K562 (cell line): ENCODE measurements around the gene IP6K3. TPM values are rescaled to one million over a fixed set of nuclear protein-coding genes. Genes with fewer than 3 reads are reported as not detected.

ENCODE experiments used
- ATAC-seq: fragments of 200-7000 bp; cut with Tn5 transposase; 3 replicates; pipeline ENCODE4 v1.9.1; 2020; ENCODE audit warnings: moderate library complexity
- BruUV-seq: library from RNA; stranded (reverse); fragments of 400-500 nt; replicated peaks from 2 replicates; lab custom pipeline; 2021; lab: Mats Ljungman, UMichigan
- CTCF ChIA-PET: fragments of 300-600 bp; formaldehyde crosslinking; extraction: SDS; loops from one replicate; lab custom pipeline; 2021; ENCODE audit warnings: low intra/inter-chr PET ratio; lab: Yijun Ruan, JAX
- POLR2A ChIA-PET: fragments of 300-600, 350-650 bp; sonication (Branson Sonifier 250); formaldehyde crosslinking; extraction: SDS; loops from one replicate; lab custom pipeline; 2021; ENCODE audit warnings: antibody characterized with exemption, inconsistent platforms; lab: Yijun Ruan, JAX
- DNase-seq, 4 experiments: peaks; one replicate each; pipeline versions ENCODE4 v3.0.0 to v3.0.0-alpha.2; 2011 to 2018; ENCODE audit warnings: low spot score in 3 of 4, mixed read lengths in 3 of 4; ENCODE audit errors: extremely low read depth in 1 of 4
- FAIRE-seq: peaks from 2 replicates; lab custom pipeline; 2011; peaks lifted over from hg19 to GRCh38; lab: Jason Lieb, UNC
- H2AFZ ChIP-seq: 2 replicates; pipeline ENCODE4 v1.6.0; 2011; ENCODE audit warnings: low read depth, low read length, control low read depth, inconsistent platforms
- H3K27ac ChIP-seq: fragments of 200-600 bp; 3 replicates; pipeline ENCODE4 v1.8.0; 2011; ENCODE audit warnings: low read depth, mild to moderate bottlenecking, control low read depth, inconsistent platforms, low read length, moderate library complexity, mixed read lengths; ENCODE audit errors: extremely low read depth
- H3K27me3 ChIP-seq, 2 experiments: fragments of 300-600 bp in 1 of 2; 2 replicates in 1 of 2; 3 replicates in 1 of 2; pipeline versions ENCODE4 v1.6.0 to v1.8.0; 2011; ENCODE audit warnings: inconsistent platforms in 2 of 2, low read length in 2 of 2, mild to moderate bottlenecking in 1 of 2, mixed read lengths in 1 of 2, moderate library complexity in 1 of 2; ENCODE audit not compliant: control insufficient read depth in 2 of 2, insufficient read depth in 2 of 2
- H3K36me3 ChIP-seq: fragments of 300-600 bp; 3 replicates; pipeline ENCODE4 v1.8.0; 2011; ENCODE audit warnings: mild to moderate bottlenecking, low read length, inconsistent platforms; ENCODE audit not compliant: control insufficient read depth, insufficient read depth
- H3K4me1 ChIP-seq, 2 experiments: fragments of 200-600 bp in 1 of 2; replicated peaks in 1 of 2; 2 replicates in 1 of 2; 3 replicates in 1 of 2; pipeline versions ENCODE4 v1.5.1 to v1.8.0; 2011; ENCODE audit warnings: inconsistent platforms in 2 of 2, low read length in 2 of 2, mild to moderate bottlenecking in 1 of 2, mixed read lengths in 1 of 2, moderate library complexity in 1 of 2; ENCODE audit not compliant: control insufficient read depth in 2 of 2, insufficient read depth in 2 of 2
- H3K4me2 ChIP-seq: 2 replicates; pipeline ENCODE4 v1.6.1; 2011; ENCODE audit warnings: low read length, control low read depth, inconsistent platforms, mixed read lengths; ENCODE audit not compliant: insufficient read depth
- H3K4me3 ChIP-seq: fragments of 200-600 bp; sonication (generic), shearing (Covaris generic); 2 replicates; pipeline ENCODE4 v1.5.1; 2016; ENCODE audit warnings: control low read depth, inconsistent platforms
- H3K79me2 ChIP-seq: fragments of 200-600 bp; 3 replicates; pipeline ENCODE4 v1.8.0; 2011; ENCODE audit warnings: low read length, inconsistent platforms; ENCODE audit not compliant: control insufficient read depth, insufficient read depth
- H3K9ac ChIP-seq, 2 experiments: 2 replicates each; pipeline versions ENCODE4 v1.6.0 to v1.6.1; 2011; ENCODE audit warnings: low read depth in 2 of 2, low read length in 2 of 2, control low read depth in 1 of 2, inconsistent platforms in 1 of 2, mild to moderate bottlenecking in 1 of 2, mixed read lengths in 1 of 2; ENCODE audit not compliant: insufficient read depth in 1 of 2
- H3K9me1 ChIP-seq: one replicate; pipeline ENCODE4 v1.6.0; 2011; ENCODE audit warnings: inconsistent platforms, mild to moderate bottlenecking, low read length, moderate library complexity; ENCODE audit not compliant: control insufficient read depth, insufficient read depth
- H3K9me3 ChIP-seq: replicated peaks from 2 replicates; pipeline ENCODE4 v1.5.1; 2011; ENCODE audit warnings: low read depth, low read length, inconsistent platforms; ENCODE audit not compliant: control insufficient read depth, insufficient read depth
- H4K20me1 ChIP-seq: replicated peaks from 2 replicates; pipeline ENCODE4 v1.6.1; 2011; ENCODE audit warnings: low read length, inconsistent platforms, mixed read lengths; ENCODE audit not compliant: control insufficient read depth, insufficient read depth
- ATF1 ChIP-seq, 2 experiments: fragments of 450-650 bp in 1 of 2; IDR thresholded peaks; 2 replicates each; pipeline ENCODE4 v1.6.1; 2016; ENCODE audit warnings: missing compliant biosample characterization in 1 of 2, missing genetic modification characterization in 1 of 2
- CHCHD3 ChIP-seq: fragments of 250-450 bp; sonication (Bioruptor Pico); IDR thresholded peaks from 2 replicates; pipeline ENCODE4 v2.1.2; 2022; ENCODE audit warnings: mild to moderate bottlenecking
- CXXC5 ChIP-seq: fragments of 250-450 bp; sonication (Bioruptor Pico); IDR thresholded peaks from 2 replicates; pipeline ENCODE4 v1.8.0; 2022; ENCODE audit warnings: inconsistent platforms, mild to moderate bottlenecking, moderate library complexity
- DACH1 ChIP-seq: fragments of 450-650 bp; IDR thresholded peaks from 2 replicates; pipeline ENCODE4 v1.6.1; 2018; ENCODE audit not compliant: partially characterized antibody
- ERF ChIP-seq: fragments of 450-650 bp; formaldehyde crosslinking; IDR thresholded peaks from 2 replicates; pipeline ENCODE4 v1.4.0; 2020; ENCODE audit warnings: mild to moderate bottlenecking, mixed read lengths
- FOXA1 ChIP-seq: fragments of 450-650 bp; IDR thresholded peaks from 2 replicates; pipeline ENCODE4 v1.6.1; 2016; ENCODE audit warnings: mild to moderate bottlenecking, borderline replicate concordance
- FOXK2 ChIP-seq, 2 experiments: fragments of 450-650 bp; IDR thresholded peaks in 1 of 2; conservative IDR thresholded peaks in 1 of 2; 2 replicates each; pipeline ENCODE4 v1.6.1; 2016; ENCODE audit warnings: low read depth in 2 of 2, mild to moderate bottlenecking in 1 of 2
- HNRNPLL ChIP-seq: fragments of 200-400 bp; formaldehyde crosslinking; IDR thresholded peaks from 2 replicates; pipeline ENCODE4 v1.6.1; 2017; ENCODE audit warnings: low read length, low read depth, mild to moderate bottlenecking; ENCODE audit not compliant: poor library complexity, severe bottlenecking
- KAT7 ChIP-seq: sonication (generic); formaldehyde crosslinking; IDR thresholded peaks from 2 replicates; pipeline ENCODE4 v1.8.0; 2022; ENCODE audit warnings: missing genetic modification reagents, mild to moderate bottlenecking, borderline replicate concordance
- MEIS2 ChIP-seq: fragments of 450-650 bp; IDR thresholded peaks from 2 replicates; pipeline ENCODE4 v1.6.1; 2014; ENCODE audit warnings: mild to moderate bottlenecking; ENCODE audit not compliant: partially characterized antibody
- MYBL2 ChIP-seq, 2 experiments: fragments of 450-650 bp in 1 of 2; sonication (generic) in 1 of 2; formaldehyde crosslinking in 1 of 2; IDR thresholded peaks; 2 replicates each; pipeline versions ENCODE4 v1.6.1 to v1.8.1; 2017 to 2022; ENCODE audit warnings: borderline replicate concordance in 1 of 2, inconsistent platforms in 1 of 2, low read depth in 1 of 2, mild to moderate bottlenecking in 1 of 2, missing genetic modification reagents in 1 of 2, moderate library complexity in 1 of 2
- MYNN ChIP-seq, 2 experiments: sonication (generic); formaldehyde crosslinking in 1 of 2; IDR thresholded peaks; 2 replicates each; pipeline versions ENCODE4 v1.5.0 to v1.6.1; 2016 to 2020; ENCODE audit warnings: antibody characterized with exemption in 1 of 2, missing genetic modification reagents in 1 of 2
- NFATC3 ChIP-seq: fragments of 450-650 bp; IDR thresholded peaks from 2 replicates; pipeline ENCODE4 v1.6.1; 2017; ENCODE audit warnings: mild to moderate bottlenecking
- NFIC ChIP-seq: fragments of 450-650 bp; IDR thresholded peaks from 2 replicates; pipeline ENCODE4 v1.6.1; 2017; ENCODE audit warnings: mild to moderate bottlenecking, inconsistent platforms
- NFRKB ChIP-seq: fragments of 450-650 bp; IDR thresholded peaks from 2 replicates; pipeline ENCODE4 v1.6.1; 2016; ENCODE audit warnings: low read depth
- PRPF4 ChIP-seq: fragments of 200-400 bp; formaldehyde crosslinking; IDR thresholded peaks from one replicate; pipeline ENCODE4 v1.6.1; 2017; ENCODE audit warnings: low read length, low read depth, mild to moderate bottlenecking; ENCODE audit not compliant: insufficient read depth, poor library complexity, severe bottlenecking
- TCF7 ChIP-seq: sonication (generic); IDR thresholded peaks from 2 replicates; pipeline ENCODE4 v1.6.1; 2016; ENCODE audit warnings: antibody characterized with exemption, borderline replicate concordance
- ZC3H11A ChIP-seq: IDR thresholded peaks from 2 replicates; pipeline ENCODE4 v1.6.1; 2012; ENCODE audit warnings: low read depth, low read length, improper control_type of control experiment
- ZNF444 ChIP-seq: fragments of 250-450 bp; sonication (Bioruptor Pico); IDR thresholded peaks from 2 replicates; pipeline ENCODE4 v1.4.0; 2020; ENCODE audit warnings: mild to moderate bottlenecking, moderate library complexity
- ZNF449 ChIP-seq: fragments of 250-450 bp; sonication (Bioruptor Pico); IDR thresholded peaks from 2 replicates; pipeline ENCODE4 v1.8.0; 2022; ENCODE audit warnings: moderate library complexity, mild to moderate bottlenecking, inconsistent platforms
- ZNF76 ChIP-seq: fragments of 250-450 bp; sonication (Bioruptor Pico); IDR thresholded peaks from 2 replicates; pipeline ENCODE4 v1.4.0; 2020; ENCODE audit warnings: mild to moderate bottlenecking, moderate library complexity, borderline replicate concordance
- ZSCAN29 ChIP-seq: fragments of 450-650 bp; IDR thresholded peaks from 2 replicates; pipeline ENCODE4 v1.6.1; 2017
- WGBS: fragments of 100-300 bp; shearing (Covaris generic); methylation state at CpG from one replicate; pipeline ENCODE4 v1.1.6; 2016; ENCODE audit warnings: low coverage, mixed read lengths; ENCODE audit not compliant: insufficient coverage; ENCODE audit errors: missing lambda C conversion rate; 5-methylcytosine and 5-hydroxymethylcytosine counted together
- in situ Hi-C: fragments of 300-500 bp; cut with MboI; formaldehyde crosslinking; loops from 4 replicates; pipeline ENCODE4 v1.15.0; 2018; ENCODE audit warnings: inconsistent platforms, mixed read lengths
- intact Hi-C: fragments of 100-400 bp; cut with micrococcal nuclease; formaldehyde crosslinking; loops from 2 replicates; pipeline ENCODE4 v1.14.2; 2022
- polyA plus RNA-seq, 8 experiments: library from polyadenylated mRNA; depleted of rRNA in 4 of 8; stranded (reverse) in 5 of 8; unstranded in 3 of 8; fragments of >200 nt; fragmentation: Nextera tagmentation in 2 of 8; fragmentation: Illumina TruSeq in 1 of 8; extraction: Ambion mirVana in 2 of 8; extraction: Trizol in 1 of 8; gene quantifications; 2 replicates each; pipeline versions ENCODE4 v1.2.1 to v1.2.3, GENCODE V29; 2011 to 2014; ENCODE audit warnings: inconsistent platforms in 1 of 8, missing spikeins in 1 of 8
- total RNA-seq, 7 experiments: library from RNA; depleted of rRNA in 6 of 7; stranded (reverse); fragments of >200 nt in 6 of 7; fragmentation: Illumina TruSeq in 2 of 7; extraction: Trizol in 2 of 7; gene quantifications; 2 replicates each; pipeline versions ENCODE4 v1.2.1 to v1.2.3, GENCODE V29; 2011 to 2021; ENCODE audit warnings: low replicate concordance in 1 of 7

Gene IP6K3
- total and polyA plus RNA-seq, 9 of the 15 experiments (the other 6 are each of a cell fraction or from before 2014, with no cell fraction given) = not detected

GRCh38 chr6:33729059-33729458 lies 17.6 kb downstream of the IP6K3 start:
- Histone ChIP-seq H3K4me1 (peaks cover 10% of the 10 kb centered on the region in 2 experiments; a peak in 3 of 5 replicates), H3K27ac (no peak overlapping the region)
- CTCF ChIA-PET = interaction anchor here (0.7 kb wide), 1 partner anchor 302 kb away, joined by 3 read pairs; no protein-coding TSS in a partner anchor

GRCh38 chr6:33728438-33728837 lies 18.3 kb downstream of the IP6K3 start:
- no peak for FAIRE-seq
- in situ Hi-C loops (no loop called here), intact Hi-C loops (no loop called here)
- POLR2A ChIA-PET = interaction anchor here (0.9 kb wide), 1 partner anchor 9 kb away, joined by 4 read pairs; no protein-coding TSS in a partner anchor
- DNase-seq = no peak
- H3K9ac ChIP-seq = no peak overlapping the region
- peaks cover 19% of the 10 kb centered on the region for H4K20me1 ChIP-seq
- CTCF ChIA-PET = no interaction called here
- H3K4me2 ChIP-seq = no peak overlapping the region
- H3K4me1 ChIP-seq = peaks cover 9 to 10% of the 10 kb centered on the region in 2 experiments; a peak in 3 of 5 replicates
- ATAC-seq = no peak
- H3K9me1 ChIP-seq = no peaks in the 10 kb centered on the region
- 26% methylated on average over 11 of the region's 11 CpGs for WGBS
- H3K9me3 ChIP-seq = no peaks in the 10 kb centered on the region
- no peaks in the 10 kb centered on the region for H3K79me2 ChIP-seq
- H3K4me3 ChIP-seq = no peak overlapping the region
- no peak overlapping the region for H3K27ac ChIP-seq
- no peaks in the 10 kb centered on the region for H3K36me3 ChIP-seq
- peaks cover 62 to 85% of the 10 kb centered on the region in 2 experiments for H3K27me3 ChIP-seq
- BruUV-seq = no TSS peak
- H2AFZ ChIP-seq = no peak overlapping the region
- no peak for TF ChIP-seq NFRKB
- TF ChIP-seq CHCHD3 = no peak
- no peak for TF ChIP-seq ZC3H11A
- no peak for TF ChIP-seq ZNF444
- no peak for TF ChIP-seq ZNF76
- TF ChIP-seq FOXK2 (conservative IDR thresholded peaks at IDR 0.05 in 1 of 2, IDR thresholded peaks at IDR 0.05 in 1 of 2; ENCODE audit: low read depth in 2 of 2) = no peak
- TF ChIP-seq MEIS2 = no peak
- TF ChIP-seq KAT7 (CRISPR knock-in tag) = no peak
- TF ChIP-seq ZSCAN29 = no peak
- no peak for TF ChIP-seq CXXC5 (CRISPR knock-in tag)
- TF ChIP-seq ZNF449 (CRISPR knock-in tag) = no peak
- TF ChIP-seq FOXA1 = no peak
- TF ChIP-seq ERF (CRISPR knock-in tag) = no peak

More at GRCh38 chr6:33729059-33729458, 17.6 kb downstream of the IP6K3 start:
- Histone ChIP-seq H3K79me2 (no peaks in the 10 kb centered on the region), H4K20me1 (peaks cover 19% of the 10 kb centered on the region), H3K4me2 (no peak overlapping the region), H2AFZ (no peak overlapping the region), H3K9me1 (no peaks in the 10 kb centered on the region), H3K27me3 (peaks cover 58 to 78% of the 10 kb centered on the region in 2 experiments), H3K4me3 (no peak overlapping the region), H3K36me3 (no peaks in the 10 kb centered on the region), H3K9me3 (no peaks in the 10 kb centered on the region), H3K9ac (no peak overlapping the region)
- POLR2A ChIA-PET = no interaction called here
- WGBS = 4% methylated on average over 6 of the region's 6 CpGs
- no peak for FAIRE-seq
- no peak for TF ChIP-seq HNRNPLL
- TF ChIP-seq MYBL2 (IDR thresholded peaks at IDR 0.05; ENCODE audit: low read depth) = no peak
- TF ChIP-seq MYBL2 (CRISPR knock-in tag; IDR thresholded peaks at IDR 0.05; ENCODE audit: borderline replicate concordance) = no peak
- no peak for TF ChIP-seq KAT7 (CRISPR knock-in tag)
- no peak for TF ChIP-seq TCF7
- TF ChIP-seq PRPF4 = no peak
- no peak for TF ChIP-seq ATF1 (CRISPR knock-in tag; IDR thresholded peaks at IDR 0.05)
- no peak for TF ChIP-seq ATF1 (tag; IDR thresholded peaks at IDR 0.05)
- TF ChIP-seq NFATC3 = no peak
- no peak for TF ChIP-seq DACH1
- TF ChIP-seq NFIC = no peak
- TF ChIP-seq MYNN (IDR thresholded peaks at IDR 0.05) = no peak
- no peak for TF ChIP-seq MYNN (CRISPR knock-in tag; IDR thresholded peaks at IDR 0.05)
- DNase-seq = no peak
- intact Hi-C loops (no loop called here), in situ Hi-C loops (no loop called here)
- no TSS peak for BruUV-seq
- no peak for ATAC-seq
